HG03135 (cell line): ENCODE data around the gene PRPF31.
"Not testable (repeated sequence)": the region's sequence is repeated elsewhere in the genome, so short reads cannot be mapped to it uniquely, and the experiment has no call there.

Source experiments
- ATAC-seq: cut with Tn5 transposase; IDR thresholded peaks from one replicate; pipeline ENCODE4 v1.9.1; 2021; ENCODE audit warnings: mild to moderate bottlenecking, moderate library complexity; ENCODE audit not compliant: unreplicated experiment

Gene PRPF31

GRCh38 chr19:54115109-54116063, at the start of gene PRPF31, which contains the start of gene TFPT:
Gene PRPF31 (plus strand): TSS chr19:54115754. CDS start chr19:54118279, 2,525 bp downstream.
Gene TFPT (minus strand): TSS chr19:54115657. CDS start chr19:54115269, 388 bp downstream.
- peak; percentile 81 for ATAC-seq

GRCh38 chr19:54069470-54069869, 46.1 kb upstream of the PRPF31 start:
- no peak for ATAC-seq

GRCh38 chr19:54073829-54074228, 41.7 kb upstream of the PRPF31 start:
- ATAC-seq = no peak

- no peak for ATAC-seq
These were observed 40.7 kb upstream of the PRPF31 start for GRCh38 chr19:54074851-54075250.

GRCh38 chr19:54077334-54077733, 38.2 kb upstream of the PRPF31 start:
- ATAC-seq = no peak

- no peak for ATAC-seq
These were observed 34.5 kb upstream of the PRPF31 start, which contains the start of gene TARM1 for GRCh38 chr19:54081032-54081431. Gene TARM1 (minus strand): TSS chr19:54081365. CDS start chr19:54081340, 25 bp downstream.

- ATAC-seq = no peak
These were observed 31.1 kb upstream of the PRPF31 start for GRCh38 chr19:54084410-54084809.

- no peak for ATAC-seq
These were observed 21.0 kb upstream of the PRPF31 start for GRCh38 chr19:54094426-54095000.

- ATAC-seq = no peak
These were observed 20.3 kb upstream of the PRPF31 start for GRCh38 chr19:54095136-54095858.

- not testable (repeated sequence) for ATAC-seq
These were observed 19.5 kb upstream of the PRPF31 start for GRCh38 chr19:54095859-54096616.

- ATAC-seq = no peak
These were observed 18.9 kb upstream of the PRPF31 start for GRCh38 chr19:54096617-54097106.

- no peak for ATAC-seq
These were observed 16.2 kb upstream of the PRPF31 start for GRCh38 chr19:54099190-54099902.

- not testable (repeated sequence) for ATAC-seq
These were observed 15.7 kb upstream of the PRPF31 start for GRCh38 chr19:54099903-54100255.

- no peak for ATAC-seq
These were observed 15.0 kb upstream of the PRPF31 start, which contains the start of gene OSCAR for GRCh38 chr19:54100561-54100960. Gene OSCAR (minus strand): TSS chr19:54100803. CDS start chr19:54100792, 11 bp downstream.

- peak; percentile 91 for ATAC-seq
These were observed 13.0 kb upstream of the PRPF31 start, which contains the start of gene NDUFA3 for GRCh38 chr19:54102421-54103169. Gene NDUFA3 (plus strand): TSS chr19:54102855. CDS start chr19:54102879, 24 bp downstream.

- no peak for ATAC-seq
These were observed 10.4 kb upstream of the PRPF31 start for GRCh38 chr19:54104998-54105715.

GRCh38 chr19:54105796-54106195, 9.8 kb upstream of the PRPF31 start:
- ATAC-seq = no peak

GRCh38 chr19:54106716-54107115, 8.8 kb upstream of the PRPF31 start:
- ATAC-seq = no peak
